NCI-H2196 (cell line): Measurements from ENCODE around the gene LTBP2.

Experiments
- DNase-seq: peaks from one replicate; lab custom pipeline; 2025; ENCODE audit not compliant: unreplicated experiment; lab: John Stamatoyannopoulos, UW

Gene LTBP2

DNA sequence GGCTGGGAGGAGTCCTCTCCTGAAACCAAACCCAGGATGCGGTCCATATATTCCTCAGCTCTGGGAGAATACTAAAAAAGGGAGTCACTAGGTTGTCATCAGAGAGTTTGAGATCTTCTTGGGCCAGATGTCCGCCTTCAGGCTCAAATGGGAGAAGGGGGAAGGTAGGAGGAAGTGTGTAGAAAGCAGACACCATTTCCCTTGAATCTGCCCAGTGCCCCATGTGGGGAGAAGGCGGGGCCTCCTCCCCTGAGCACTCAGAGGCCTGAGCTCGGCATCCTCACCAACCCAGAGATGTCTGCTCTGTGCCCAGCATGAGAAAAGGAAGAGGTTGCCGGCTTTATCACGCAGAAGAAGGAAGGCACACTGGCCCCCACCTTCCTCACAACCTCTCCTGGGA is 37.3 kb downstream of the LTBP2 start:
- no peak for DNase-seq

DNA sequence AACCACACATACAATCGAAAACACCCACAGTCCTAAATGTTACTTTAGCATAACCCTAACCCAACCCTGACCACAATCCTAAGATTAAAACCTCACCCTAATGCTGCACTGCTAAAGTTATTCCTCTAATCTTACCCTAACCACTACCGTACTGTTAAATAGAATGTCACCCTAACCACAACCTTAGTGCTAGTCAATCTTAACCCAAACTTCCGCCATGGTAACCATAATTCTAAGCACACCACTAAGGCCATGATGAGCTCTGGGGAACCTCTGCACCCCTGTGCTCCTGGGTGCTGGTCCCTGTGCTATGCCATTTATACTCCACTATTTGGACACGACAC is 38.0 kb downstream of the LTBP2 start:
- no peak for DNase-seq

DNA sequence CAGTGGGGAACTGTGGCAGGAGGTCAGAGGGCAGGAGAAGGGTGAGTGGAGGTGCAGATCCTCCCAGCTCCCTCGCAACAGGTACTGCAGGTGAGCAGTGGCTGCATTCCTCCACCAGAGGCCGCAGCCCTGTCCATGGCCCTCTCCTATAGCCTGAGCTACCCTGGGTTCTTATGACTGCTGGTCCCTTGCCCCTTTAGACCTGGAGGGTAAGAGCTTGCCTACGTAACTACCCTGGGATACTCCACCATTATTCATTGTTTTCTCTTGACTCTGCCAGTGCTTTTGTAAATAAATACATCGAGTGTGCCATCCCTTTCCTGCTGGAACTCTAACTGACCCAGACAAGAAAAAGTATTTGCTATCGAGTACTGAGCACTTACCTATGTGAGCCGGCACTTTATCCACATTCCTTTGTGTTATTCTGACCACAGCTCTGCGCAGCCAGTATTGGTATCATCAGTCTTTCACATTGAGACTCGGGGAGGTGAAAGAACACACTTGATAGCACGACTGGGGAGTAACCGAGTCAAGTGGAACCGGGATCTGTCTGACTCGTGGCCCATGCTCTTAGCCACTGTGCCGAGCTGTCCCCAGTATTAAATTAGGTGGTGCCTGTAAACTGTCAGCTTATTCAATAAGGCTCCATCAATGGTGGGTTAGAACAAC is 38.5 kb downstream of the LTBP2 start:
- DNase-seq = no peak

DNA sequence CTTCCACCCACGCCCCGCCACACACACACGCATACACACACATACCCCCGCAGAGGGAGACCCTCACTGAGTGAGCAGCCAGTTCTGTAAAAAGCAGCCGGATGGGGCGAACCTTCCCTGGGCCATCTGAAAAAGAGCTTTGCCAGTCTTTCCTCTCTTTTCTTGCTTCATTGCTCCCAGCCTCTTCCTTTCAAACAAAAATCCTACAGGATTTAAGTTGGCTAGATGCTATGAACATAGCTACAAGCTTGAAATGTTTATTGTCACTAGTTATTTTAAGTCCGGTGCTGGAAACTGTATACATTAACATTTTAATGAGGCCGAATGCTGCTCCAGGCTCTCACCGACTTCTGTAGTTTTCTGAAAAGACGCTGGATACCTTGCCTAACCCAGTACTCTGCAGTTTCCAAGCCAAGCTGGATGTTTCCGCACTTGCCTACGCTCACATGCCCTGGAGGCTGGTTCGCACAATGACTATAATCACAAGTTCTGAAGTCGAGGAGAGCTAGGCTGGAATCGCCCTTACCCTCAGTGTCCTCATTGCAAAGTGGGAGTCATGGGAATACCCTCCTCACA is 39.2 kb downstream of the LTBP2 start:
- no peak for DNase-seq

DNA sequence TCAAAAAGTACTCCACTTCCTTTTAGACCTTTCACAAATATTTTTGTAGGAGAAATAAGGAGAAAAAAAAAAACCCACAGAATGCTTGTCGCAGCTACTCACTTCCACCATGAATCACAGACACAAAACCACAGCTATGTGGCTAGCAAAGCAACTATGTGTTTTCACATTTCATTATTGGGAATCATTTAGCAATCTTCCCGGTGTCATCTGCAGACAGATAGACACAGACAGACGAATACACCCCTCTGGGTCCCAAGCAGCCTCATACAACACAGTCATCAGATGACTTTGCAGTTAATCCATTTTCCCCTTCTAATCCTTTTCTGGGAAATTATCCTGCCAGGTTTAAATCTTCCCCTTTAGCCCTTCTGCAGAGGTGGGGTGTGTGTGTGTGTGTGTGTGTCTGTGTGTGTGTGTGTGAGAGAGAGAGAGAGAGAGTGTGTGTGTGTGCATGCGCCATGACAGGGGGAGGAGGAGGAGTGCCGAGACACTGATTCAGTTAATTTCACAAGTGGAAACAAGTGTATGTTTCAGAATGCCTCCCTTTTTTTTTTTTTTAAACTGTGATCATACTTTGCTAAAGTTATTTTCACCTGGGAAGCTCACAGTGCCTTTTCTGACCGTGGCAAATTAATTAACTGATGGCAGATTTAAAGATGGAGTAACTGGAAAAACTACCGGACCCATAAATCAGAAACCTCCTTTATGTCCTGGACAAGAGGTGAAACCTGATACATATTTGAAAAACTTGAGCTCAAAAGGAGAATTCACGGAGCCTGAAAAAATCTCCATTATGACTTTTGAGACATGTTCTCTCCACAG is 39.9 kb downstream of the LTBP2 start:
- DNase-seq = no peak

GRCh38 chr14:74571441-74571841 is 40.6 kb downstream of the LTBP2 start:
- no peak for DNase-seq

GRCh38 chr14:74570696-74571095 is 41.3 kb downstream of the LTBP2 start:
- no peak for DNase-seq

- no peak for DNase-seq
These were observed 42.0 kb downstream of the LTBP2 start for GRCh38 chr14:74569806-74570591.

DNA sequence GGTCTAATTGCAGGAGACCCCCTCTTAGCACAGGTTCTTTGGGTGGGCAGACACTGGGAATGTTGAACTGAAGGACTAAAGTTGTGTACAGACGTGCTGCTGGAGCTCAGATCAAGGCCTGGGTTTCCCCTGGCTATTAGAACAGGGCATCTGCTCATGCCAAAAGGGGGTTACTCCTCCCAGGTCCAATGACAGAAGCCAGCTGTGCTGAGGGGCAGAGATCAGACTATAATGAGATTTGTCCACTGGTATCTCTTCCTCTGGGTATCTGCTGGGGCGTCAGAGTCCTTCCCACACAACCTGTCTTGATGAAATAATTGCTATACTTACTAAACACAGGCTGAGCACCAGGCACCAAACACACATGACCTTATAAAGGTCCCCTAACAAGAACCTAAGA is 42.6 kb downstream of the LTBP2 start:
- no peak for DNase-seq

DNA sequence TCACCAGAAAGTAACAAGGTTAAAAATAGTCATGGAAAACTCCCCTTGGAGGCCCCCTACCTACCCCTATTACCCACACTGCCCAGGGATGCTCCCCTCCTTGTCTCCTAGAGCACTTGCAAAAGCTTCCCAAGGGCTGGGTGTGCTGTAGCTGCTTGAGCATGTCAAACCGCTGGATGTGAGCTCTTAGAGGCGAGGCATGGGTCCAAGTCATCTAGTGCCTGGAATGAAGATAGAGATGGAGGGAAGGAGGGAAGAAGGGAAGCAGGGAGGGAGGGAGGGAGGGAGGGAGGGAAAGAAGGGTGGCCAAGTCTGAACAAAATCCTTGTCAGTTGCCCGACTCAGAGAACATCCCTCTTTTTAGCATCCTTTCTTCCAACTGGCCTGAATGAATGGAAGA is 43.1 kb downstream of the LTBP2 start:
- DNase-seq = no peak

DNA sequence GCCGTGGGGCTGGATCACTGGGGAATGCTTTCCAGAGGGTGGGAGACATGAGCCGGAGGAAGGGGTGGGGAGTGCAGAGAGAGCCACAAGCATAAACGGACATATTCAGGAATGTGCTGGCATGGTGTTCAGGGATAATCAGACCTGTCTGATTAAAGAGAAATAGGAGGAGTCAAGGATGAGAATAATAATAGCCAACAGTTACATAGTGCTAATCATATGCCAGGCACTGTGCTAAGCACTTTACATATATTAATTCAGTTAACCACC is 43.7 kb downstream of the LTBP2 start:
- DNase-seq = no peak

DNA sequence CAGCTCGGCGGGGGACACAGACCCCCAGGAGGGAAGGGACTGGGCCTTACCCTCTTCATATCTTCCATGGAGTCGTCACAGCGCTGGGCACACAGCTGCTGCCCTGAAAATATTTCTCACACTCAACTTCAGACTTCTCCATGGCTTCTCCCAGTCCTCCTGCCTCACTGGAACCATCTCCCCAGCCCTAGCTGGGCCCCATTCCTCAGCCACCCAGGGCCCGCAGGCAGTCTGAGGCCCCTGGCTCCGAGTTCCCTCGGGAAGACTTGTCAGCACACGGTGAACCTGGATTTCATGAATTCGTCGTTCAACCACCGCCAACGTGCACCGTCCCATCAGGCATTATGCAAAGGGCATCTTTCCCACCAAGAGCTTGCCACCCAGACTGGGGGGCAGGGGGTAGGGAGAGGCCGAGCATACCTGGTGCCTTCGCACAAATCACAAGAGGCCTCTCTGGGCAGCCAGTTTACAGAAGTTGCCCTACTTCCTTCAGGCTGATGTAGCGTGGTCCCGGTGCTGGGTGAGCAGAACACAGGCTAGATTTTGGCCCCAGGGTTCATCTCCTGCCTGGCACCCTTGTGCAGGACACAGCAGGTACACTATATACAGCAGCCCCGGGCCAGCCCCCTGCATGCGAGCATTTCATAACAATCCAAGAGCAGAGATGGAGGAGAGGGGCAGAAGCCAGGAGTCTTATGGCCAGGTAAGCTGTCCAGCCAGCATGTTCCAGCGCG is 44.2 kb downstream of the LTBP2 start:
- no peak for DNase-seq

DNA sequence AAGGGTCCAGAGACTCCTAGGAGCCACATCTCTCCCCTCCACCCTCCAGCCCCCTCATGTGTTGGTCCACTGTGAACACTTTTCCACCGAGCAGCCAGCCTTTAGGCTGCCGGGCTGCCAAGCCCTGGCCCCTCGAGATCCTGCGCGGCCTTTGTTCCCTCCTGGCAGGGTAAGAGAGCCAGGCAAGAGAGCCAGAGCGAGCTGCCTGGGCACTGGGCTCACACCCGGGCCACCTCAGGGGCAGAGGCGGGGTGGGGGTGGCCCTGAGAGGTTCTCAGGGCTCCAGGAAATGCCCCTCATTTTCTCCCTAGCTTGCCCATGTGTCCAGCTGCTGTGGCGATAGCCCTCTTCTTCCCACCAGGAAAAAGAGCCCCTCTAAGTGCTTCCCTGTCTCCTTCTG is 44.8 kb downstream of the LTBP2 start:
- no peak for DNase-seq

DNA sequence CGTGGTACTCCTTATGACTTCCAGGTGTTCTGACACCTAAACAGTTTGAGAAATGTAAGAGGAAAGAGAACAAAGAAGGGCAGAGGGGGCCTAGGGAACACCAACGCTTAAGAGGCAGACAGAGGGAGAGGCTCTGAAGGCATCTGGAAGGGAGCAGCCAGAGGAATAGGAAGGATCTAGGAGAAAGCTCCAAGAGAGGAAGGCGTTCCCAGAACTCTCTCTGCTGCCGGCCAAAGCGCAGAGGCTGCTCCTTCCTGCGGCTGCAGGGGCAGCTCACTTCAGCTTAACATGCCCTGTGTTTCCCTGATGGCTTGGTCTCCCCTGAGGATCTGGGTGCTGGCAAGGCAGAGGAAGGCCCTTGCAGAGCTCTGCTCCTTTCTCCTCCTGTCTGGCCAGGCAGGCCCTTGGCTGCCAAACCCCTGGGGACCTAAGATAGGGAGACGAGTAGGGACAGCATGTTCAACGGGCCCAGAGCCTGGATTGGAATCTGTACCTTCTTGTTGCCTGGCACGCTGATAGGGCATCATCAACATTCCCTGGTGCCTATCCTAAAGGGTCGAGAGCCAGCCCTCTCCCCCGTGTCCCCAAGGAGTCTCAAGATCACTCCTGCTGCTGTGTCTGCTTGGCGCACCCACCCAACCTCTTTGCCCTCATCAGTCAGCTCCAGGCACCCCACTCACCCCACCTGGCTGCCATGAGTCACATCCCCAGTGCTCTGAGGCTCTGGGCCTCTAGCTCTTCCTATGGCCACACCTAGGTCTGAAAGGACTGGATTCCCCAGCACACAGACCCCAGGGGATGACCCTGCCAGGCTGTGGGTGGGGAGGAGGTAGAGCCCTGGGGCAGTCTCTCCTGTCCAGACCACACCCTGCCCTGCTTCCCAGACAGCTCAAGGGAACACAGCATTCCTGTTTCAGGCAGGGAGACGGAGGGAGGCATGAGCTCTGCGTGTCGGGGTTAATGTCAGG is 45.6 kb downstream of the LTBP2 start:
- no peak for DNase-seq

- no peak for DNase-seq
These were observed 48.4 kb downstream of the LTBP2 start for GRCh38 chr14:74563586-74564159.

- no peak for DNase-seq
These were observed 48.8 kb downstream of the LTBP2 start for GRCh38 chr14:74563233-74563585.

GRCh38 chr14:74562515-74563232 is 49.4 kb downstream of the LTBP2 start:
- DNase-seq = no peak

DNA sequence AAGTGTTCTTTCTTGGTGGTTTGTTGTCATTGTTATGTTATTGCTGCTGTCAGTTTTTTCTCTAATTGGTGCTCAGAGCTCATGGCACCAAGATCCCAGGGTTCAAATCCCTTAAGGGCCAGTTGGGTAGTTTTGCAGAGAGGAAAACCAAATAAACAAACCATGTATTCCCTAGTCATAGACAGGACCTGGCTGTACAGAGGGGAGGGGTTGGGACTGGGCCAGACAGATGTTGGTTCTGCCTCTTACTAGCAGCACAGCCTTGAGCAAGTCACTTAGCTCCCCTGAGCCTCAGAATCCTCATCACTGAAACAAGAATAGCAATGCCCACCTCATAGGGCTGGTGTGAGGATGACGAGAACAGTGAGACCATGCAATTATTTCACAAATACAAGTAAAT is 53.4 kb downstream of the LTBP2 start:
- DNase-seq = no peak

DNA sequence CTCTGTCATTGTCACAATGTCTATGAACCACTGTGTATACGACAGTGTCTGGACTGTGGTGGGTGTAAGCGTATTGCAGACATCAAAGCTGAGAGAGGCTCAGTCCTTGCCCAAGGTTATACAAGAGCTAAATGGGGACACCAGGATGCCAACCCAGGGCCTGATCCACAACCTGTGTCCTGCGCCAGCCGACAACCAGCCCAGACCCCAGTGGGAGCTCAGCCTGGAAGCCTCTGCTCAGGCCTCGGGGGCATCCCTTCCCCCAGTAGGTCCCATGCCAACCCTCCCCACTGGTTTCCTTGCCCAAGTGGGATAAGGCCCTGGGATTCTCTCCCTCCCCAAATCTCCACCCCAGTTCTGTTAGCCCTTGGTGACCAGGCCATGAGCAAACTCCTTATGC is 54.3 kb downstream of the LTBP2 start:
- no peak for DNase-seq
